ENCODE results near the gene WEE2. TPM values are rescaled to one million over a fixed set of nuclear protein-coding genes. Genes with fewer than 3 reads are reported as not detected.

WEE2 gene
- total and polyA plus RNA-seq, 2 of the 13 experiments (the other 11 are each of a cell fraction or from before 2014, with no cell fraction given), result not detected

GRCh38 chr7:141709318-141709717, 1.2 kb downstream of the WEE2 start:
- POLR2A ChIA-PET, result interaction anchor here (1.6 kb wide), 1 partner anchor 13 kb away, joined by 3 read pairs; no protein-coding TSS in a partner anchor
- H4K20me1 ChIP-seq (ENCODE audit: insufficient read depth, low read length), result no peaks in the 10 kb centered on the region
- no peaks in the 10 kb centered on the region for H3K36me3 ChIP-seq (replicated peaks in 1 of 2; ENCODE audit: control insufficient read depth in 1 of 2, insufficient read depth in 2 of 2, low read length in 2 of 2)
- WGBS (ENCODE audit: low lambda C conversion rate), result 38% methylated on average over 2 of the region's 2 CpGs
- BruUV-seq (replicated peaks), result no TSS peak
- FAIRE-seq, result no peak
- peaks cover 4% of the 10 kb centered on the region for H3K4me1 ChIP-seq (ENCODE audit: insufficient read depth, low read length)
- DNase-seq (ENCODE audit: low spot score), result no peak
- no peak overlapping the region for H3K27ac ChIP-seq (ENCODE audit: extremely low read length, insufficient read depth, low read length)
- no peak overlapping the region for H2AFZ ChIP-seq (ENCODE audit: low read length)
- H3K27me3 ChIP-seq (ENCODE audit: control insufficient read depth in 1 of 2, insufficient read depth in 2 of 2, low read length in 2 of 2), result peaks cover 0 to 12% of the 10 kb centered on the region in 2 experiments; a peak in 3 of 5 replicates
- in situ Hi-C loops (cut with HindIII; ENCODE audit: extremely low pct_ligation_motif_present, low pct_unique_long_range_greater_than_20kb) (no loop called here), intact Hi-C loops (cut with micrococcal nuclease; ENCODE audit: unreplicated experiment) (no loop called here)
- no peaks in the 10 kb centered on the region for H3K79me2 ChIP-seq (ENCODE audit: insufficient read depth, low read length)
- CTCF ChIA-PET (ENCODE audit: low intra/inter-chr PET ratio, low total read pairs), result interaction anchor here (0.7 kb wide), 1 partner anchor 55 kb away, joined by 3 read pairs; no protein-coding TSS in a partner anchor
- no peak for ATAC-seq
- H3K9ac ChIP-seq (ENCODE audit: insufficient read depth, low read depth, low read length), result no peak overlapping the region
- no peaks in the 10 kb centered on the region for H3K9me3 ChIP-seq (ENCODE audit: low read length)
- H3K4me3 ChIP-seq (replicated peaks in 1 of 3; ENCODE audit: insufficient read depth in 1 of 3, low read depth in 2 of 3, low read length in 3 of 3), result no peak overlapping the region
- no peak overlapping the region for H3K4me2 ChIP-seq (ENCODE audit: low read depth, low read length)
- TF ChIP-seq TBX3 (IDR thresholded peaks at IDR 0.05; ENCODE audit: borderline replicate concordance) (no peak), ZNF512 (CRISPR knock-in tag; IDR thresholded peaks at IDR 0.05) (no peak), FOXM1 (CRISPR knock-in tag; IDR thresholded peaks at IDR 0.05) (no peak), FOXA1 (IDR thresholded peaks at IDR 0.05) (no peak), FOXA1 (CRISPR knock-in tag; IDR thresholded peaks at IDR 0.05) (no peak), SIN3B (IDR thresholded peaks at IDR 0.05; ENCODE audit: low read length) (no peak), SP5 (CRISPR knock-in tag; IDR thresholded peaks at IDR 0.05; ENCODE audit: borderline replicate concordance, low read depth) (no peak), ZNF263 (CRISPR knock-in tag; IDR thresholded peaks at IDR 0.05) (no peak), SIX4 (CRISPR knock-in tag; IDR thresholded peaks at IDR 0.05) (no peak), BATF2 (CRISPR knock-in tag; IDR thresholded peaks at IDR 0.05) (no peak), SMARCE1 (IDR thresholded peaks at IDR 0.05; ENCODE audit: borderline replicate concordance) (no peak), ZNF512B (CRISPR knock-in tag; IDR thresholded peaks at IDR 0.05; ENCODE audit: borderline replicate concordance) (no peak), ZNF383 (CRISPR knock-in tag; IDR thresholded peaks at IDR 0.05; ENCODE audit: borderline replicate concordance) (no peak), ZNF343 (CRISPR knock-in tag; IDR thresholded peaks at IDR 0.05) (no peak), GTF2F1 (IDR thresholded peaks at IDR 0.05; ENCODE audit: low read length) (no peak), CENPT (CRISPR knock-in tag; IDR thresholded peaks at IDR 0.05; ENCODE audit: low read depth) (no peak), SALL1 (CRISPR knock-in tag; IDR thresholded peaks at IDR 0.05) (no peak)
- TF ChIP-seq, protein P1, sequence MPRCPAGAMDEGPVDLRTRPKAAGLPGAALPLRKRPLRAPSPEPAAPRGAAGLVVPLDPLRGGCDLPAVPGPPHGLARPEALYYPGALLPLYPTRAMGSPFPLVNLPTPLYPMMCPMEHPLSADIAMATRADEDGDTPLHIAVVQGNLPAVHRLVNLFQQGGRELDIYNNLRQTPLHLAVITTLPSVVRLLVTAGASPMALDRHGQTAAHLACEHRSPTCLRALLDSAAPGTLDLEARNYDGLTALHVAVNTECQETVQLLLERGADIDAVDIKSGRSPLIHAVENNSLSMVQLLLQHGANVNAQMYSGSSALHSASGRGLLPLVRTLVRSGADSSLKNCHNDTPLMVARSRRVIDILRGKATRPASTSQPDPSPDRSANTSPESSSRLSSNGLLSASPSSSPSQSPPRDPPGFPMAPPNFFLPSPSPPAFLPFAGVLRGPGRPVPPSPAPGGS (CRISPR knock-in tag; IDR thresholded peaks at IDR 0.05), result no peak
